ENCODE measurements around the gene SLC12A9.
A peak's percentile ranks its signal among the peaks of the same experiment; 100 is the strongest.

Gene SLC12A9

GRCh38 chr7:100836812-100837098, 15.8 kb upstream of the SLC12A9 start:
- H3K27ac ChIP-seq (ENCODE audit: low read depth, low read length): no peak overlapping the region
- H3K4me3 ChIP-seq (ENCODE audit: low read length): peak overlapping the region; percentile 53

GRCh38 chr7:100837099-100837836, 15.2 kb upstream of the SLC12A9 start:
- peak overlapping the region; percentile 65 for H3K4me2 ChIP-seq (ENCODE audit: low read length)
- peak overlapping the region; percentile 53 for H3K4me3 ChIP-seq (ENCODE audit: low read length)
- no peaks in the 10 kb centered on the region for H3K9me2 ChIP-seq (replicated peaks; ENCODE audit: control insufficient read depth, low read length)
- no peak for TF ChIP-seq CTCF (IDR thresholded peaks at IDR 0.05; ENCODE audit: low read depth, low read length, poor library complexity, severe bottlenecking)
- TF ChIP-seq EZH2phosphoT487 (IDR thresholded peaks at IDR 0.05; ENCODE audit: borderline replicate concordance, low read length): no peak
- H3K9me3 ChIP-seq (ENCODE audit: control insufficient read depth, insufficient read depth, low read length): no peaks in the 10 kb centered on the region
- H3K4me1 ChIP-seq (ENCODE audit: control insufficient read depth, low read length): peaks cover 9% of the 10 kb centered on the region
- H3K79me2 ChIP-seq (ENCODE audit: control insufficient read depth, low read length): no peaks in the 10 kb centered on the region
- H3K27me3 ChIP-seq (ENCODE audit: control insufficient read depth, low read length): no peaks in the 10 kb centered on the region
- 0 out of 2 replicates have a peak, but pooled peaks cover 2% of the 10 kb centered on the region for H3F3A ChIP-seq (ENCODE audit: control insufficient read depth, insufficient read depth)
- H3K27ac ChIP-seq (ENCODE audit: low read depth, low read length): no peak overlapping the region
- no peaks in the 10 kb centered on the region for H4K20me1 ChIP-seq (ENCODE audit: control insufficient read depth, insufficient read depth, low read depth, low read length)
- H3K36me3 ChIP-seq (ENCODE audit: control insufficient read depth, low read length): no peaks in the 10 kb centered on the region

More at GRCh38 chr7:100836812-100837098, 15.8 kb upstream of the SLC12A9 start:
- H3K36me3 ChIP-seq (ENCODE audit: control insufficient read depth, low read length): no peaks in the 10 kb centered on the region
- H3K79me2 ChIP-seq (ENCODE audit: control insufficient read depth, low read length): no peaks in the 10 kb centered on the region
- peak overlapping the region; percentile 65 for H3K4me2 ChIP-seq (ENCODE audit: low read length)
- H4K20me1 ChIP-seq (ENCODE audit: control insufficient read depth, insufficient read depth, low read depth, low read length): no peaks in the 10 kb centered on the region
- H3K9me2 ChIP-seq (replicated peaks; ENCODE audit: control insufficient read depth, low read length): no peaks in the 10 kb centered on the region
- H3K9me3 ChIP-seq (ENCODE audit: control insufficient read depth, insufficient read depth, low read length): no peaks in the 10 kb centered on the region
- no peaks in the 10 kb centered on the region for H3K27me3 ChIP-seq (ENCODE audit: control insufficient read depth, low read length)
- TF ChIP-seq EZH2phosphoT487 (IDR thresholded peaks at IDR 0.05; ENCODE audit: borderline replicate concordance, low read length) (no peak), CTCF (IDR thresholded peaks at IDR 0.05; ENCODE audit: low read depth, low read length, poor library complexity, severe bottlenecking) (no peak)
- H3F3A ChIP-seq (ENCODE audit: control insufficient read depth, insufficient read depth): 0 out of 2 replicates have a peak, but pooled peaks cover 2% of the 10 kb centered on the region
- peaks cover 9% of the 10 kb centered on the region for H3K4me1 ChIP-seq (ENCODE audit: control insufficient read depth, low read length)

- Histone ChIP-seq H3K79me2 (ENCODE audit: control insufficient read depth, low read length) (no peaks in the 10 kb centered on the region), H3K36me3 (ENCODE audit: control insufficient read depth, low read length) (no peaks in the 10 kb centered on the region), H3K4me2 (ENCODE audit: low read length) (no peak overlapping the region), H3K4me3 (ENCODE audit: low read length) (no peak overlapping the region), H3K27me3 (ENCODE audit: control insufficient read depth, low read length) (no peaks in the 10 kb centered on the region), H4K20me1 (ENCODE audit: control insufficient read depth, insufficient read depth, low read depth, low read length) (no peaks in the 10 kb centered on the region), H3F3A (ENCODE audit: control insufficient read depth, insufficient read depth) (0 out of 2 replicates have a peak, but pooled peaks cover 2% of the 10 kb centered on the region), H3K9me2 (replicated peaks; ENCODE audit: control insufficient read depth, low read length) (no peaks in the 10 kb centered on the region), H3K9me3 (ENCODE audit: control insufficient read depth, insufficient read depth, low read length) (no peaks in the 10 kb centered on the region), H3K27ac (ENCODE audit: low read depth, low read length) (no peak overlapping the region), H3K4me1 (ENCODE audit: control insufficient read depth, low read length) (peaks cover 9% of the 10 kb centered on the region)
- TF ChIP-seq EZH2phosphoT487 (IDR thresholded peaks at IDR 0.05; ENCODE audit: borderline replicate concordance, low read length) (no peak), CTCF (IDR thresholded peaks at IDR 0.05; ENCODE audit: low read depth, low read length, poor library complexity, severe bottlenecking) (no peak)
Observed at GRCh38 chr7:100839361-100839760, 13.2 kb upstream of the SLC12A9 start.
